Stimulated activated effector memory CD8-positive, alpha-beta T cell treated with anti-CD3 and anti-CD28 coated beads, Interleukin-12 subunit alpha, Interleukin-12 subunit beta, amount 100 ng/mL, for 72 hours (primary cell): Measurements from ENCODE around the gene GAS5.

Experiments
- ATAC-seq: fragments of 150-1000 bp; cut with Tn5 transposase; 2 replicates; pipeline ENCODE4 v1.10.0; 2021
- DNase-seq, 2 donors: peaks; one replicate each; pipeline ENCODE4 v3.0.0; 2021 to 2022; ENCODE audit warnings: low spot score in 2 of 2
- H3K27ac Mint-ChIP-seq: one replicate; pipeline ENCODE4 v1.8.0; 2022; ENCODE audit warnings: mild to moderate bottlenecking, mixed read lengths
- H3K36me3 Mint-ChIP-seq: one replicate; pipeline ENCODE4 v1.8.0; 2022; ENCODE audit warnings: mild to moderate bottlenecking, mixed read lengths
- H3K4me1 Mint-ChIP-seq: one replicate; pipeline ENCODE4 v1.8.0; 2022; ENCODE audit warnings: mixed read lengths
- H3K4me3 Mint-ChIP-seq: one replicate; pipeline ENCODE4 v1.8.0; 2022; ENCODE audit warnings: mild to moderate bottlenecking, mixed read lengths
- H3K9me3 Mint-ChIP-seq: one replicate; pipeline ENCODE4 v1.8.0; 2022; ENCODE audit warnings: mixed read lengths

GAS5 gene

GRCh38 chr1:173823781-173824314 is 43.9 kb downstream of the GAS5 start:
- no peak for DNase-seq
- peaks cover 52% of the 10 kb centered on the region for H3K36me3 Mint-ChIP-seq
- H3K9me3 Mint-ChIP-seq: no peaks in the 10 kb centered on the region
- peak; percentile 70 for ATAC-seq
- peak overlapping the region; percentile 91 for H3K4me3 Mint-ChIP-seq
- H3K27ac Mint-ChIP-seq: peak overlapping the region; percentile 97
- H3K4me1 Mint-ChIP-seq: peaks cover 23% of the 10 kb centered on the region

GRCh38 chr1:173821680-173822079 is 46.1 kb downstream of the GAS5 start:
- DNase-seq: no peak
- H3K4me1 Mint-ChIP-seq: peaks cover 27% of the 10 kb centered on the region
- no peaks in the 10 kb centered on the region for H3K9me3 Mint-ChIP-seq
- no peak for ATAC-seq
- H3K27ac Mint-ChIP-seq: no peak overlapping the region
- no peak overlapping the region for H3K4me3 Mint-ChIP-seq
- peaks cover 57% of the 10 kb centered on the region for H3K36me3 Mint-ChIP-seq

- Mint-ChIP-seq H3K27ac (no peak overlapping the region), H3K36me3 (peaks cover 49% of the 10 kb centered on the region)
Observed at GRCh38 chr1:173818459-173818858, 49.3 kb downstream of the GAS5 start.

More at GRCh38 chr1:173818459-173818858, 49.3 kb downstream of the GAS5 start:
- H3K4me3 Mint-ChIP-seq: no peak overlapping the region
- no peak for ATAC-seq
- H3K9me3 Mint-ChIP-seq: no peaks in the 10 kb centered on the region
- DNase-seq: no peak
- peaks cover 50% of the 10 kb centered on the region for H3K4me1 Mint-ChIP-seq
